Esophagus squamous epithelium (tissue), 4 donors: ENCODE results near the gene ING5.

Source experiments
- CTCF ChIP-seq, 6 experiments: fragments of 450-650 bp in 4 of 6; fragments of 200-600 bp in 2 of 6; sonication (generic) in 2 of 6; IDR thresholded peaks; one replicate each; pipeline ENCODE4 v1.5.1; 2016 to 2019; ENCODE audit warnings: antibody characterized with exemption in 6 of 6, mild to moderate bottlenecking in 4 of 6, moderate library complexity in 4 of 6
- POLR2A ChIP-seq, 4 donors: fragments of 450-650 bp; IDR thresholded peaks; one replicate each; pipeline ENCODE4 v1.6.1; 2017; ENCODE audit warnings: antibody characterized with exemption in 4 of 4, mild to moderate bottlenecking in 4 of 4, moderate library complexity in 3 of 4

GRCh38 chr2:241686324-241686649 lies 15.6 kb upstream of the ING5 start:
- TF ChIP-seq POLR2A (IDR thresholded peaks at IDR 0.05) (no peak), CTCF (IDR thresholded peaks at IDR 0.05) (no peak)
